Body of pancreas (tissue), 4 donors: ENCODE results near the gene CLEC2A. TPM values are rescaled to one million over a fixed set of nuclear protein-coding genes. Genes with fewer than 3 reads are reported as not detected.
"Not testable (repeated sequence)": the region's sequence is repeated elsewhere in the genome, so short reads cannot be mapped to it uniquely, and the experiment has no call there.

Experiments used
- ATAC-seq: fragments of 150-250 bp; one replicate; pipeline ENCODE4 v1.9.1; 2016
- DNase-seq, 4 donors: peaks; one replicate each; pipeline ENCODE4 v3.0.0-alpha.2; 2019
- H3K27ac ChIP-seq, 4 donors: fragments of 200-600 bp; sonication (generic); 1 replicate in 3 of 4; 2 replicates in 1 of 4; pipeline versions ENCODE4 v1.5.1 to v1.6.1; 2016 to 2019; ENCODE audit warnings: mild to moderate bottlenecking in 1 of 4, mixed read lengths in 1 of 4, moderate library complexity in 1 of 4
- H3K27me3 ChIP-seq, 2 donors: fragments of 200-600 bp; sonication (generic); one replicate each; pipeline ENCODE4 v1.6.0; 2016; ENCODE audit warnings: mild to moderate bottlenecking in 1 of 2
- H3K36me3 ChIP-seq, 2 donors: fragments of 200-600 bp; sonication (generic); replicated peaks in 1 of 2; 2 replicates each; pipeline ENCODE4 v1.5.1; 2016; ENCODE audit warnings: low read depth in 2 of 2; ENCODE audit not compliant: insufficient read depth in 1 of 2
- H3K4me1 ChIP-seq: fragments of 200-600 bp; sonication (generic); one replicate; pipeline ENCODE4 v1.6.0; 2016
- H3K4me3 ChIP-seq, 2 donors: fragments of 200-600 bp; sonication (generic); 1 replicate in 1 of 2; 2 replicates in 1 of 2; pipeline ENCODE4 v1.5.1; 2016 to 2019
- H3K9me3 ChIP-seq, 3 donors: fragments of 200-600 bp; sonication (generic); 1 replicate in 2 of 3; 2 replicates in 1 of 3; pipeline ENCODE4 v1.5.1; 2016
- CTCF ChIP-seq, 7 experiments: fragments of 450-650 bp in 4 of 7; fragments of 200-600 bp in 3 of 7; sonication (generic) in 3 of 7; IDR thresholded peaks; one replicate each; pipeline ENCODE4 v1.5.1; 2016 to 2019; ENCODE audit warnings: antibody characterized with exemption in 7 of 7
- POLR2A ChIP-seq, 3 donors: fragments of 450-650 bp; IDR thresholded peaks; one replicate each; pipeline ENCODE4 v1.6.1; 2016; ENCODE audit warnings: antibody characterized with exemption in 3 of 3, mild to moderate bottlenecking in 2 of 3
- WGBS, 2 donors: methylation state at CpG; one replicate each; pipeline ENCODE4 v1.1.5; 2017; 5-methylcytosine and 5-hydroxymethylcytosine counted together
- intact Hi-C: fragments of 100-400 bp; cut with DNase I; formaldehyde crosslinking; loops from one replicate; pipeline ENCODE4 v1.15.1; 2023
- total RNA-seq, 2 donors: library from RNA; depleted of rRNA; stranded (reverse); fragments of >200 nt; gene quantifications; one replicate each; pipeline ENCODE4 v1.1.0, GENCODE V29; 2016

Gene CLEC2A
- total RNA-seq, 2 donors from 2014 or later: not detected

DNA sequence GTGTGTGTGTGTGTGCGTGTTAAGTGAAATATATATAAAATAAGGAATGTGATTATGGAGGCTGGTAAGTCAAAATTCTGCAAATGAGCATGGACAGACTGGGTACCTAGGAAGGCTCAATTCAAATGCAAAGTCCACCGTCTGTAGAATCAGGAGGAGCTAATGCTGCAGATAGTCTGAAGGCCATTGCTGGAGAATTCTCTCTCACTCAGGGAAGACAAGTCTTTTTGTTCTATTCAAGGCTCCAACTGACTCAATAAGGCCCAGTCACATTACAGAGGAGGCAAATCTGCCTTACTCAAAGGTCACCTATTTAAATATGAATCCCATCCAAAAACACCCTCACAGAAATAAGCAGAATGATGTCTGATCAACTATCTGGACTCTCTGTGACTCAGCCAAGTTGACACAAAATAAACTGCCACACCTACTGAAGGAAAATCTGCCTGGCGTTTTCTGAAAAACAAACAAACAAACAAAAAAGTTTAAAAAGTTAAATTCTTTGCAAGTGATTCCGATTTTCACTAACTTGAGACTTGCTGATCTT, 51.6 kb downstream of the CLEC2A start:
- no peaks in the 10 kb centered on the region for H3K4me1 ChIP-seq
- DNase-seq: no peak
- no peaks in the 10 kb centered on the region for H3K27me3 ChIP-seq
- H3K4me3 ChIP-seq: no peak overlapping the region
- no peak overlapping the region for H3K27ac ChIP-seq
- 62 to 68% methylated on average over 4 of the region's 4 CpGs for WGBS, 2 donors
- no peak for ATAC-seq
- no peaks in the 10 kb centered on the region for H3K9me3 ChIP-seq
- H3K36me3 ChIP-seq: no peaks in the 10 kb centered on the region
- no peak for TF ChIP-seq POLR2A (IDR thresholded peaks at IDR 0.05)
- no peak for TF ChIP-seq CTCF (IDR thresholded peaks at IDR 0.05)
- intact Hi-C loops: no loop called here

DNA sequence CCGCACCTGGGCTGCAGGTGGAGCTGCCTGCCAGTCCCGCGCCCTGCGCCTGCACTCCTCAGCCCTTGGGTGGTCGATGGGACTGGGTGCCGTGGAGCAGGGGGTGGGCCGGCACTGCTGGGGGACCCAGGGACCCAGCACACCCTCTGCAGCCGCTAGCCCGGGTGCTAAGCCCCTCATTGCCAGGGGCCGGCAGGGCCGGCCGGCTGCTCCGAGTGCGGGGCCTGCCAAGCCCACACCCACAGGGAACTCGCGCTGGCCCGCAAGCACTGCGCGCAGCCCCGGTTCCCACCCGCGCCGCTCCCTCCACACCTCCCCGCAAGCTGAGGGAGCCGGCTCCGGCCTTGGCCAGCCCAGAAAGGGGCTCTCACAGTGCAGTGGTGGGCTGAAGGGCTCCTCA, 56.0 kb downstream of the CLEC2A start:
- intact Hi-C loops: not testable (repeated sequence)

DNA sequence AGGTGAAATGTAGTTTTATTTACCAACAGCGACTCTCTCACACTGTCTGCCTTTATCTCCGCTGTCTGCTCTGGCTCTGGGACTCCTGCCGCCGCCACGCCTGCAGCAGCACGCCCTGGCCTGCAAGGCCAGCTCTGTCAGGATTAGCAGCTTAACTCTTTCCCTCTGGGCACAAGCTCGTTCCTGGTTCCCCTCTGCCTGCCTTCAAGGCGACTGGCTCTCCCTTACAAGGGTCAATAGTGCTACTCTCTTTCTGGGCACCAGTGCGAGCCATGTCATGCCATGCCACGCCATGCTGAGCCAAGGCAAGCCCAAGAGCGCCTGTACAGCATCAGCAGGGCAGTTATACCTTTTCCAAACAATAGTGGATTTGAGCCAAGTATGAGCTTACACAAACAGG, 59.4 kb downstream of the CLEC2A start:
- H3K27ac ChIP-seq: no peak overlapping the region
- 55 to 67% methylated on average over 11 of the region's 11 CpGs for WGBS, 2 donors
- DNase-seq (no peak), ATAC-seq (no peak)
- H3K27me3 ChIP-seq: no peaks in the 10 kb centered on the region
- H3K9me3 ChIP-seq: no peaks in the 10 kb centered on the region
- H3K4me3 ChIP-seq: no peak overlapping the region
- TF ChIP-seq POLR2A (IDR thresholded peaks at IDR 0.05): no peak
- TF ChIP-seq CTCF (IDR thresholded peaks at IDR 0.05): no peak
- H3K36me3 ChIP-seq: no peaks in the 10 kb centered on the region
- intact Hi-C loops: no loop called here
- no peaks in the 10 kb centered on the region for H3K4me1 ChIP-seq

More for the DNA sequence above, 56.0 kb downstream of the CLEC2A start:
- not testable (repeated sequence) for H3K4me1 ChIP-seq, H3K27me3 ChIP-seq, H3K27ac ChIP-seq, ATAC-seq, H3K9me3 ChIP-seq, H3K36me3 ChIP-seq, DNase-seq, H3K4me3 ChIP-seq
- whole genome bisulfite sequencing, 2 donors: 96 to 100% methylated on average over 1 to 18 of the region's 26 CpGs

DNA sequence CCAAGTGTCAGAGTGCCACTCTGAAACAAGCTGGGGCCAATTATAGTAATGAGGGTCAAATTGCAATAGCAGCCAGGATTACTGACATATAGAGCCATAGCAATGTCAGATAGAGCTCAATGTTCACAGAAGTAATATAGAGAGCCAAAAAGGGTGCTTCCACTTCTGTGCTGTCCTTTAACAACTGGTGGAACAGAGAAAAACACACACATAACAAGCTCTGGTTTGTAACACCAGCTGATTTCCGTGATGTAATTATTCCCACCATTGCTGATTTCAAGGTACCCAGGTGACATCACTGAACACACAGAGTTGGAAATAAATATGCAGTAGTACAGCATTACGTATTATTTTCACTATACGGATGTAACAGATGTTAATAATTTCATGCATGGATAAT, 60.0 kb downstream of the CLEC2A start:
- H3K27ac ChIP-seq: no peak overlapping the region
- 57 to 77% methylated on average over 3 of the region's 3 CpGs for WGBS, 2 donors

GRCh38 chr12:9870286-9870866, 61.8 kb downstream of the CLEC2A start:
- H3K4me1 ChIP-seq: no peaks in the 10 kb centered on the region
- H3K36me3 ChIP-seq: no peaks in the 10 kb centered on the region
- no peak overlapping the region for H3K4me3 ChIP-seq
- no peak for ATAC-seq
- H3K27ac ChIP-seq: peak overlapping the region in 3 of 4 donors; percentile 11 to 64 (median 51)
- no peak for DNase-seq
- TF ChIP-seq CTCF (IDR thresholded peaks at IDR 0.05): no peak
- TF ChIP-seq POLR2A (IDR thresholded peaks at IDR 0.05): no peak
- H3K9me3 ChIP-seq: no peaks in the 10 kb centered on the region
- intact Hi-C loops: no loop called here
- WGBS, 2 donors: 60 to 62% methylated on average over 2 of the region's 2 CpGs
- no peaks in the 10 kb centered on the region for H3K27me3 ChIP-seq

More for the DNA sequence above, 60.0 kb downstream of the CLEC2A start:
- Histone ChIP-seq H3K4me1 (no peaks in the 10 kb centered on the region), H3K36me3 (no peaks in the 10 kb centered on the region), H3K4me3 (no peak overlapping the region), H3K9me3 (no peaks in the 10 kb centered on the region), H3K27me3 (no peaks in the 10 kb centered on the region)
- no peak for TF ChIP-seq POLR2A (IDR thresholded peaks at IDR 0.05)
- TF ChIP-seq CTCF (IDR thresholded peaks at IDR 0.05): no peak
- intact Hi-C loops: no loop called here
- no peak for DNase-seq
- no peak for ATAC-seq
